Omental fat pad (tissue), 4 donors: Measurements from ENCODE around the gene GPR153. TPM values are rescaled to one million over a fixed set of nuclear protein-coding genes. Genes with fewer than 3 reads are reported as not detected.
A peak's percentile ranks its signal among the peaks of the same experiment; 100 is the strongest.
"Not testable (repeated sequence)": the region's sequence is repeated elsewhere in the genome, so short reads cannot be mapped to it uniquely, and the experiment has no call there.

Experiments used
- ATAC-seq: fragments of 150-250 bp; one replicate; pipeline ENCODE4 v1.9.1; 2016; ENCODE audit warnings: mild to moderate bottlenecking, moderate library complexity; ENCODE audit not compliant: low FRiP score
- DNase-seq: peaks from one replicate; pipeline ENCODE4 v3.0.0-alpha.2; 2019; ENCODE audit warnings: low spot score
- total RNA-seq, 4 donors: library from RNA; depleted of rRNA; stranded (reverse); fragments of >200 nt; gene quantifications; one replicate each; pipeline ENCODE4 v1.1.0, GENCODE V29; 2016
- TF ChIP-seq, protein P1 (sequence below), 3 donors: fragments of 450-650 bp; IDR thresholded peaks; one replicate each; pipeline ENCODE4 v1.5.1; 2016 to 2017; ENCODE audit warnings: antibody characterized with exemption in 3 of 3, mild to moderate bottlenecking in 3 of 3, moderate library complexity in 2 of 3

The GPR153 gene
- total RNA-seq: 10 to 100 TPM; 10.9 to 19.8 (median 14.3) TPM

GRCh38 chr1:6260961-6261614 is at the start of gene GPR153:
TSS of gene GPR153 (minus strand) at chr1:6261098. CDS start at chr1:6254905, 6,193 bp downstream.
- ATAC-seq (peak; percentile 71), DNase-seq (no peak)

GRCh38 chr1:6310116-6310848 is 49.4 kb upstream of the GPR153 start:
- no peak for DNase-seq
- no peak for ATAC-seq
- TF ChIP-seq, protein P1, sequence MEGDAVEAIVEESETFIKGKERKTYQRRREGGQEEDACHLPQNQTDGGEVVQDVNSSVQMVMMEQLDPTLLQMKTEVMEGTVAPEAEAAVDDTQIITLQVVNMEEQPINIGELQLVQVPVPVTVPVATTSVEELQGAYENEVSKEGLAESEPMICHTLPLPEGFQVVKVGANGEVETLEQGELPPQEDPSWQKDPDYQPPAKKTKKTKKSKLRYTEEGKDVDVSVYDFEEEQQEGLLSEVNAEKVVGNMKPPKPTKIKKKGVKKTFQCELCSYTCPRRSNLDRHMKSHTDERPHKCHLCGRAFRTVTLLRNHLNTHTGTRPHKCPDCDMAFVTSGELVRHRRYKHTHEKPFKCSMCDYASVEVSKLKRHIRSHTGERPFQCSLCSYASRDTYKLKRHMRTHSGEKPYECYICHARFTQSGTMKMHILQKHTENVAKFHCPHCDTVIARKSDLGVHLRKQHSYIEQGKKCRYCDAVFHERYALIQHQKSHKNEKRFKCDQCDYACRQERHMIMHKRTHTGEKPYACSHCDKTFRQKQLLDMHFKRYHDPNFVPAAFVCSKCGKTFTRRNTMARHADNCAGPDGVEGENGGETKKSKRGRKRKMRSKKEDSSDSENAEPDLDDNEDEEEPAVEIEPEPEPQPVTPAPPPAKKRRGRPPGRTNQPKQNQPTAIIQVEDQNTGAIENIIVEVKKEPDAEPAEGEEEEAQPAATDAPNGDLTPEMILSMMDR (IDR thresholded peaks at IDR 0.05): no peak

More at GRCh38 chr1:6260961-6261614, at the start of gene GPR153:
- TF ChIP-seq, protein P1 (IDR thresholded peaks at IDR 0.05): no peak

DNA sequence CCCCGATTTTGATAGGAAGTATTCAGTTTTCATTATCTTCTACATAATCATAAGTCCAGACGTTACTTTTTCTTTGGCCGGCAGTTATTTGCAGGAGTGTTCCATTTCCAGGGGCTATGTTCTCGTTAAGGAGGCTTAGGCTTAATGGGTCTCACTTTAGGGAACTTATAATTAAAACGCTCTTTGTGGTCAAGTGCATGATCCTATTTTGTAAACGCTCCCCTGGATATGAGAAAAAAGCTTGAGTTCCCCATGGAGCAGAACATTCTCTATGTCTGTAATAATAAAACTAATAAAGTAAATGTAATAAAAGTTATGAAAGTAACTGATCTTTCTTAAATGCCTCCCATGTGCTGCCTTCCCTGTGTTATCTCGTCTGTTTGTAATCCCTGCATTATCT is 48.7 kb upstream of the GPR153 start:
- ATAC-seq: no peak
- no peak for DNase-seq
- TF ChIP-seq, protein P1 (IDR thresholded peaks at IDR 0.05): no peak

GRCh38 chr1:6308449-6308848 is 47.6 kb upstream of the GPR153 start:
- TF ChIP-seq, protein P1 (IDR thresholded peaks at IDR 0.05): no peak
- ATAC-seq: no peak
- no peak for DNase-seq

GRCh38 chr1:6307682-6308081 is 46.8 kb upstream of the GPR153 start:
- DNase-seq, ATAC-seq: not testable (repeated sequence)

- DNase-seq (no peak), ATAC-seq (no peak)
- TF ChIP-seq, protein P1 (IDR thresholded peaks at IDR 0.05): no peak
These were observed 46.2 kb upstream of the GPR153 start for GRCh38 chr1:6307099-6307498.

DNA sequence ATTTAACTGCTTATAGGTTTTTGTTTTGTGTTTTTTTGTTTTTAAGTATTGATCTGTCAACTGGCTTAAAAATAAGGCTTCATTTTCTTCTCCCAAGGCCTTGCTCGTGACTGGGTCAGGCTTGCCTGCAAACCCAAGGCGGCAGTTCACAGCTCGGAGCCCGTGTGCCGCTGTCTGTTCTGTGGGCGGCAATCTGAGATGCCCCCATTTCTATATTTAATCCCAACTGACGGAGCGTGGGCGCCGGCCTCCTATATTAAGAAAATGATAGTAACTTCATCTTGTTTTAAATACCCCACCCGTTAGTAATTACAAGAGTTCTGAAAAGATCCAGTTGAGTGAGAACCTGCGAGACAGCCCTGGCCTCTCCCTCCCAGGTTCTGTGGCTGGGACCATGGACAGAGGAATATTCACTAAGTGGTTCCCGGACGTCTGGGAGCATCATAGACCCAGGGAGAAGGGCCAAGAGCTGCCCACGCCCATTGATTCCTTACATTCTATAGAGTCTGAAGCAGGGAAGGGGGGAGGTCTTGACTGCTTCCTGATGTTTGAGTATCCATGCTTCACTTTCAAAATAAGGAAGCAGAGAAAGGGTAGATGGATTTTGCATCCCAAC is 42.6 kb upstream of the GPR153 start:
- TF ChIP-seq, protein P1 (IDR thresholded peaks at IDR 0.05): no peak
- ATAC-seq (no peak), DNase-seq (no peak)
